CD14-positive monocyte (primary cell): ENCODE results near the gene BANF1. TPM values are rescaled to one million over a fixed set of nuclear protein-coding genes. Genes with fewer than 3 reads are reported as not detected.

ENCODE experiments used
- DNase-seq, 3 donors: peaks; one replicate each; pipeline ENCODE4 v3.0.0-alpha.2; 2011 to 2022
- H2AFZ ChIP-seq: 2 replicates; pipeline ENCODE4 v1.6.0; 2012; ENCODE audit warnings: mild to moderate bottlenecking, low read depth, low read length, inconsistent platforms; ENCODE audit not compliant: insufficient read depth, poor library complexity, severe bottlenecking
- H3K27ac ChIP-seq, 2 donors: 1 replicate in 1 of 2; 2 replicates in 1 of 2; pipeline ENCODE4 v1.5.1; 2012 to 2013; ENCODE audit warnings: low read length in 2 of 2, control low read depth in 1 of 2, inconsistent platforms in 1 of 2, low read depth in 1 of 2, mild to moderate bottlenecking in 1 of 2
- H3K27me3 ChIP-seq, 2 donors: one replicate each; pipeline versions ENCODE4 v1.6.0 to v1.6.1; 2011 to 2013; ENCODE audit warnings: low read length in 2 of 2; ENCODE audit not compliant: control insufficient read depth in 2 of 2, insufficient read depth in 2 of 2
- H3K36me3 ChIP-seq, 2 donors: replicated peaks in 1 of 2; 1 replicate in 1 of 2; 2 replicates in 1 of 2; pipeline versions ENCODE4 v1.5.1 to v1.6.1; 2012 to 2013; ENCODE audit warnings: low read length in 2 of 2, control low read depth in 1 of 2, inconsistent platforms in 1 of 2, mild to moderate bottlenecking in 1 of 2; ENCODE audit not compliant: insufficient read depth in 2 of 2, control insufficient read depth in 1 of 2
- H3K4me1 ChIP-seq, 2 donors: 1 replicate in 1 of 2; 2 replicates in 1 of 2; pipeline versions ENCODE4 v1.5.1 to v1.6.1; 2012 to 2013; ENCODE audit warnings: low read length in 2 of 2, control low read depth in 1 of 2, inconsistent platforms in 1 of 2, mild to moderate bottlenecking in 1 of 2, moderate library complexity in 1 of 2; ENCODE audit not compliant: insufficient read depth in 2 of 2, control insufficient read depth in 1 of 2
- H3K4me2 ChIP-seq: replicated peaks from 2 replicates; pipeline ENCODE3; 2012; ENCODE audit warnings: low read length, moderate library complexity, mild to moderate bottlenecking; ENCODE audit not compliant: poor library complexity, severe bottlenecking; ENCODE audit errors: extremely low read depth
- H3K4me3 ChIP-seq, 3 experiments: fragments of 200-600 bp in 1 of 3; sonication (generic) in 1 of 3; replicated peaks in 1 of 3; 1 replicate in 2 of 3; 2 replicates in 1 of 3; pipeline ENCODE4 v1.5.1; 2011 to 2013; ENCODE audit warnings: low read length in 3 of 3, mild to moderate bottlenecking in 3 of 3, control low read depth in 2 of 3, low read depth in 2 of 3, inconsistent platforms in 1 of 3, moderate library complexity in 1 of 3
- H3K79me2 ChIP-seq: 2 replicates; pipeline ENCODE4 v1.6.0; 2012; ENCODE audit warnings: mild to moderate bottlenecking, control low read depth, inconsistent platforms, low read length, moderate library complexity; ENCODE audit not compliant: insufficient read depth
- H3K9ac ChIP-seq: 2 replicates; pipeline ENCODE4 v1.6.0; 2017; ENCODE audit warnings: low read length, mild to moderate bottlenecking; ENCODE audit not compliant: insufficient read depth, poor library complexity, severe bottlenecking
- H3K9me3 ChIP-seq, 2 donors: replicated peaks in 1 of 2; 1 replicate in 1 of 2; 2 replicates in 1 of 2; pipeline versions ENCODE4 v1.5.1 to v1.6.1; 2012 to 2013; ENCODE audit warnings: low read length in 2 of 2, control low read depth in 1 of 2; ENCODE audit not compliant: control insufficient read depth in 1 of 2, insufficient read depth in 1 of 2
- H4K20me1 ChIP-seq: 2 replicates; pipeline ENCODE4 v1.6.0; 2012; ENCODE audit warnings: mild to moderate bottlenecking, low read length, control low read depth, moderate library complexity; ENCODE audit not compliant: insufficient read depth
- H3K27ac Mint-ChIP-seq, 7 donors: one replicate each; pipeline ENCODE4 v1.8.0; 2020; ENCODE audit warnings: mild to moderate bottlenecking in 7 of 7, mixed read lengths in 7 of 7, moderate library complexity in 6 of 7, inconsistent platforms in 2 of 7
- H3K27me3 Mint-ChIP-seq, 3 donors: one replicate each; pipeline ENCODE4 v1.8.0; 2021 to 2022; ENCODE audit warnings: low read depth in 3 of 3, mild to moderate bottlenecking in 3 of 3, mixed read lengths in 3 of 3, moderate library complexity in 3 of 3, inconsistent platforms in 1 of 3
- H3K36me3 Mint-ChIP-seq, 2 donors: one replicate each; pipeline ENCODE4 v1.8.0; 2020; ENCODE audit warnings: mixed read lengths in 2 of 2, inconsistent platforms in 1 of 2, mild to moderate bottlenecking in 1 of 2
- H3K4me1 Mint-ChIP-seq: one replicate; pipeline ENCODE4 v1.8.0; 2020; ENCODE audit warnings: mild to moderate bottlenecking, mixed read lengths
- H3K4me3 Mint-ChIP-seq, 2 donors: one replicate each; pipeline ENCODE4 v1.8.0; 2020; ENCODE audit warnings: mild to moderate bottlenecking in 2 of 2, mixed read lengths in 2 of 2, moderate library complexity in 1 of 2
- H3K9me3 Mint-ChIP-seq, 7 donors: one replicate each; pipeline ENCODE4 v1.8.0; 2020 to 2022; ENCODE audit warnings: mixed read lengths in 7 of 7, mild to moderate bottlenecking in 6 of 7, moderate library complexity in 6 of 7, inconsistent platforms in 2 of 7
- WGBS: methylation state at CpG from one replicate; pipeline ENCODE4 v1.1.5; 2013; ENCODE audit warnings: missing lambda C conversion rate; ENCODE audit not compliant: insufficient coverage; 5-methylcytosine and 5-hydroxymethylcytosine counted together
- intact Hi-C, 2 donors: fragments of 100-400 bp; cut with micrococcal nuclease; formaldehyde crosslinking; loops; one replicate each; pipeline versions ENCODE4 v1.15.0 to v1.15.1; 2023
- polyA plus RNA-seq, 3 donors: library from polyadenylated mRNA; depleted of rRNA in 1 of 3; unstranded in 2 of 3; stranded (reverse) in 1 of 3; fragments of 300-500 nt in 2 of 3; fragments of >200 nt in 1 of 3; fragmentation: Illumina TruSeq in 2 of 3; gene quantifications; 1 replicate in 2 of 3; 2 replicates in 1 of 3; pipeline ENCODE4 v1.2.3, GENCODE V29; 2012 to 2021
- TF ChIP-seq, protein P1 (sequence below): fragments of 200-600 bp; IDR thresholded peaks from one replicate; pipeline ENCODE4 v1.8.0; 2022; ENCODE audit warnings: antibody characterized with exemption, mild to moderate bottlenecking

The BANF1 gene
- polyA plus RNA-seq, 3 donors, result 79.9 to 175 (median 142) TPM

DNA sequence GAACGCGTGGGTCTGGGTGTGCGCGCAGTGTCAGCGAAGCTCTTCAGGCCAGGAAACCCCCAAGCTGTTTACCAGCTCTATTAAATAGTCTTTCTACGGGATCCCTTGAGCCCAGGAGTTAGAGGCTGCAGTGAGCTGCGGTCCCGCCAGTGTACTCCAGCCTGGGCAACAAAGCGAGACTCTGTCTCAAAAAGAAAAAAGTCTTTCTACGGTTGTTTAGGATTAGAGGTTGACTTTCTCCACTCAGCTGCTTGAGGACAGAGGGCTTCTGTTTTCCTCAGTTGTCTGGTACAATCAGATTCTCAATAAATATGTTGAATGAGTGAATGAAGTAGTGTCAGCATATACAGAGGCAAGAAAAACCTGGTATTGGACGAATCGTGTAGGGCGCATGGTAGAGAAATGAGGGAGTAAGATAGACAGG, 40.1 kb upstream of the BANF1 start:
- peaks cover 10% of the 10 kb centered on the region for H4K20me1 ChIP-seq
- H3K4me2 ChIP-seq, result peak overlapping the region; percentile 72
- peak overlapping the region; percentile 41 for H2AFZ ChIP-seq
- DNase-seq, result no peak
- no peaks in the 10 kb centered on the region for H3K27me3 ChIP-seq
- WGBS, result 18% methylated on average over 8 of the region's 13 CpGs
- H3K9me3 ChIP-seq, result no peaks in the 10 kb centered on the region
- TF ChIP-seq, protein P1, sequence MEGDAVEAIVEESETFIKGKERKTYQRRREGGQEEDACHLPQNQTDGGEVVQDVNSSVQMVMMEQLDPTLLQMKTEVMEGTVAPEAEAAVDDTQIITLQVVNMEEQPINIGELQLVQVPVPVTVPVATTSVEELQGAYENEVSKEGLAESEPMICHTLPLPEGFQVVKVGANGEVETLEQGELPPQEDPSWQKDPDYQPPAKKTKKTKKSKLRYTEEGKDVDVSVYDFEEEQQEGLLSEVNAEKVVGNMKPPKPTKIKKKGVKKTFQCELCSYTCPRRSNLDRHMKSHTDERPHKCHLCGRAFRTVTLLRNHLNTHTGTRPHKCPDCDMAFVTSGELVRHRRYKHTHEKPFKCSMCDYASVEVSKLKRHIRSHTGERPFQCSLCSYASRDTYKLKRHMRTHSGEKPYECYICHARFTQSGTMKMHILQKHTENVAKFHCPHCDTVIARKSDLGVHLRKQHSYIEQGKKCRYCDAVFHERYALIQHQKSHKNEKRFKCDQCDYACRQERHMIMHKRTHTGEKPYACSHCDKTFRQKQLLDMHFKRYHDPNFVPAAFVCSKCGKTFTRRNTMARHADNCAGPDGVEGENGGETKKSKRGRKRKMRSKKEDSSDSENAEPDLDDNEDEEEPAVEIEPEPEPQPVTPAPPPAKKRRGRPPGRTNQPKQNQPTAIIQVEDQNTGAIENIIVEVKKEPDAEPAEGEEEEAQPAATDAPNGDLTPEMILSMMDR, result no peak
- peaks cover 35% of the 10 kb centered on the region for H3K79me2 ChIP-seq
- Mint-ChIP-seq H3K9me3 (peaks cover 0 to 2% (median 0%) of the 10 kb centered on the region in 7 donors), H3K36me3 (peaks cover 39 to 41% of the 10 kb centered on the region in 2 donors), H3K27me3 (peaks cover 0 to 2% (median 2%) of the 10 kb centered on the region in 3 donors), H3K4me3 (peak overlapping the region; percentile 91 to 95), H3K4me1 (peaks cover 24% of the 10 kb centered on the region), H3K27ac (peak overlapping the region; percentile 52 to 97 (median 89))
- intact Hi-C loops, result loop anchor here (2.0 to 5.0 kb wide), 3 partner anchors 40 to 41 kb away; partner anchors contain the start of genes BANF1 (in 2 of the 2) and EIF1AD (in 2 of the 2)
- peaks cover 18 to 24% of the 10 kb centered on the region in 2 donors for H3K4me1 ChIP-seq
- peak overlapping the region; percentile 74 to 97 (median 87) for H3K4me3 ChIP-seq
- peak overlapping the region in 1 of 2 donors; percentile 92 for H3K27ac ChIP-seq
- H3K9ac ChIP-seq, result peak overlapping the region; percentile 94
- H3K36me3 ChIP-seq, result peaks cover 33 to 38% of the 10 kb centered on the region in 2 donors

DNA sequence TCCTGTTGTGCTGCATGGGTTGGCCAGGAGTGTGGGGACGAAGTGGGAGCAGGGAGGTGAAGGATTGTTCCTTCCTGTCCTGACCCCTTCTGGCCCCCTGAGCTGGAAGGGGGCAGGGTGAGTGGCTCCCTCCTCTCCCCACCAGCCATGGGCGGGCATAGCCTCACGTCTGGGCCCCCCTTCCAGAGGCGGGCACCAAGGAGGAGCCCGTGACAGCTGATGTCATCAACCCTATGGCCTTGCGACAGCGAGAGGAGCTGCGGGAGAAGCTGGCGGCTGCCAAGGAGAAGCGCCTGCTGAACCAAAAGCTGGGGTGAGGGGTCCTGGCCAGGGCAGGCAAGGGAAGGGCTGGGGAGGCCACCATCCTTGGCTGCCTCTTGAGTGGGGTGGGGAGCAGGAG, 37.4 kb upstream of the BANF1 start:
- Histone ChIP-seq H3K9me3 (no peaks in the 10 kb centered on the region), H3K79me2 (peaks cover 35% of the 10 kb centered on the region), H3K9ac (no peak overlapping the region), H2AFZ (no peak overlapping the region), H3K4me1 (peaks cover 22 to 33% of the 10 kb centered on the region in 2 donors), H3K36me3 (peaks cover 60 to 66% of the 10 kb centered on the region in 2 donors), H3K27me3 (no peaks in the 10 kb centered on the region), H3K4me2 (no peak overlapping the region), H4K20me1 (peaks cover 22% of the 10 kb centered on the region), H3K27ac (no peak overlapping the region), H3K4me3 (no peak overlapping the region)
- H3K4me3 Mint-ChIP-seq, result no peak overlapping the region
- intact Hi-C loops, result loop anchor here (5.0 kb wide), 2 partner anchors 37 to 43 kb away; partner anchors contain the start of genes BANF1 (in 1 of the 2) and EIF1AD (in 1 of the 2)
- peaks cover 31% of the 10 kb centered on the region for H3K4me1 Mint-ChIP-seq
- no peaks in the 10 kb centered on the region for H3K27me3 Mint-ChIP-seq
- peaks cover 64 to 69% of the 10 kb centered on the region in 2 donors for H3K36me3 Mint-ChIP-seq
- TF ChIP-seq, protein P1, result no peak
- 91% methylated on average over 6 of the region's 10 CpGs for WGBS
- no peaks in the 10 kb centered on the region for H3K9me3 Mint-ChIP-seq
- peak overlapping the region in 1 of 7 donors; percentile 49 for H3K27ac Mint-ChIP-seq
- no peak for DNase-seq
